DMS 273 (cell line): ENCODE results near the gene PLEKHN1.

Experiments used
- DNase-seq: peaks from one replicate; lab custom pipeline; 2025; ENCODE audit not compliant: unreplicated experiment; lab: John Stamatoyannopoulos, UW

PLEKHN1 gene

DNA sequence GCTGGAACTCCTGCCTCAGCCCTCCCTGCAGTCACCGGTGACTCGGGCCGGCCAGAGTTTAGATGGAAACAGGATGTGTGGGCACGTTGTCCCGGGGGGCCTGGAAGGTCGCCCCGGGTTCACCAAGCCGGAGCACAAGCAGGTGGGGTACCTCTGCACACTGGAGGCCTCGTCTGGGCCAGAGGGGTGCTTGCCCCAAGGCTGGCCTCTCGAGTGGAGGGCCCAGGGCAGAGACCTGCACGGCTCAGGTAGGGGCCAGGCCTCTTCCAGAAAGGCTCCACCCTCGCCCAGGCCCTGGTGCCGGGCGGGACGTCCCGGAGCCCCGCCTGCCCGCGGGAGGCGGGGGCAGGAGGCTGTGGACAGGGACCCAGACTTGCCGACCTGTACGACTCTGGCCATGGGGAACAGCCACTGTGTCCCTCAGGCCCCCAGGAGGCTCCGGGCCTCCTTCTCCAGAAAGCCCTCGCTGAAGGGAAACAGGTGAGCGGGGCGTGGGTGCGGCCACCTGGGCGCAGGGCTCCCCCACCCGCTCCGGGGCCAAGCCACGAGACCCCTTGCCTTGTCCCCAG is at the start of gene PLEKHN1:
Gene PLEKHN1 (plus strand): TSS at position 348 of the 569 bp plus-strand sequence. CDS start 50 bp downstream, at position 398.
- DNase-seq, result peak; percentile 52

DNA sequence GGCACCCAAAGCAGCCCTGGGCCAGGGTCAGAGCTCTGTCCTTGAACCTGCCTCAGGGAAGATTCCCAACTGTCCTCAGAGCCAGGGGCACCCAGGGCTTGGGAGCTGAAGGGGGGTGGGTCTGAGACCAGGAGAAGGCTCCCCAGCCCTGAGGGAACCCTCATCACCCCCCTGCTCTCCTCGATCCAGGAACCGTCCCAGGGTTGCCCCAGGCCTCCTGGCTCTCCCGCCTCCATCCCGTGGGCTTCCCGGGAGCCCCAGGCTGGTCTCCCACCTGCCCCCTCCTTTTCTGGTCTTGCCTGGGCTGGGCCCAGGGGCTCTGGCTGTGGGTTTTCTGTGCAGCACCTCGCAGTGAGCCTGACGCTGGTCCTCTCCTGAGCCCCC is 49.2 kb upstream of the PLEKHN1 start:
- DNase-seq, result peak; percentile 72

GRCh38 chr1:917466-918091 is 48.7 kb upstream of the PLEKHN1 start:
- DNase-seq, result no peak

DNA sequence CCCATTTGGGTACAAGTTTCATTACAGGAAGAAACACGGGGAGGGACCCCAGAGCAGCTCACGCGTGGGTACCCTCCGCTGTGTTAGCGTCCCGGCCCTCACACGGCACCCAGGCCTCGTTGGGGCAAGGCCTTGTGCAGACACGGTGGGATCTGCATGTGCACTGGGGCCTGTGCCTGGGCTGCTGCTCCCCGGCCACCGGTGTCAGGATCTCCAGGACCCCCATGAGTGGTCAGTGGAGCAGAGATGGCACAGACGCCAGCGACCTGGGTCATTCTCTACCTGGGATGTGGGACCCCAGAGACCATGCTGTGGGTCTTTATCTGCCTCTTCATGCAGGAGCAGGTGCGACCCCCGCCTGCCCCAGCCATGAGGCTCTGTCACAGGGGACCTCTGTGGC is 47.9 kb upstream of the PLEKHN1 start:
- DNase-seq, result no peak

- no peak for DNase-seq
Observed at GRCh38 chr1:918843-919242, 47.4 kb upstream of the PLEKHN1 start.

- DNase-seq, result no peak
Observed at GRCh38 chr1:919271-919872, 46.9 kb upstream of the PLEKHN1 start.

GRCh38 chr1:920010-920409 is 46.3 kb upstream of the PLEKHN1 start:
- no peak for DNase-seq

GRCh38 chr1:920521-920920 is 45.8 kb upstream of the PLEKHN1 start:
- no peak for DNase-seq

- DNase-seq, result peak; percentile 94
Observed at GRCh38 chr1:921011-921837, 45.1 kb upstream of the PLEKHN1 start.

DNA sequence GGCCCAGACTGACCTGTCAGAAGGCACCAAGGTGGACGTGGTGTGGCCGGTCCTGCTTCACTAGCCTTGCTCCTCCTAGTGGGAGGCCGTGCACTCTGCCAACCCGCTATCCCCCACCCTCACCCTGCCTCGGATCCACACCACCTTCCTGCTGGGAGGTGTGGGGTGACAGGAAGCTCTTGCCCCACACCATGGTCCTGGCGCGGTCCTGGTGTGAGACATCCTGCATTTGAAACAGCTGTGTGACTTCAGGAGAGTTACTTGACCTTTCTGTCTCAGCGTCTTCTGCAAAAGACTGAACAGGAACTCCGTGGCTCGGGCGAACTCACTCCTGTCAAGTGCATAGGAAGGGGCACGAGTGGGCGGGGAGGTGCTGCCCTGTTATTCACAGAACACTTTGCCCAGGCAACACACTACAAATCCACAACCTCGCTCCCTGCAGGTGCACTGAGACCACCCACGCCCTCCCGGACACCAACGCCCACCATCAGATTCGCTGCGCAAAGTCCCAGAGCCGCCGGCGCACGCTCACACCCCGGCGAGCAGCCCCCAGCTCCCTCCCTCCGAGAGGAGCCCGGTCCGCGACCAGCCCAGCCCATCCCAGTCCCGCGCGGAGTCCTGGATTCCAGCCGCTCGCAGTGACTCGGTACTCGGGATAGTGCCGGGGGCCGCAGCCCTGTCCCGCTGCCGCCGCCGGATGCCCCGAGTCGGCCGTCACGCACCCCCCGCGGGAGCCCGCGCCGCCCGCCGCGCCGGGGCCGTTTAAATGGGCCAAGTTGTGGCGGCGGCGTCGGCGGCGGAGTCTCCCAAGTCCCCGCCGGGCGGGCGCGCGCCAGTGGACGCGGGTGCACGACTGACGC is 42.9 kb upstream of the PLEKHN1 start, which contains the start of gene SAMD11:
Gene SAMD11 (plus strand): TSS at position 793 of the 860 bp plus-strand sequence. CDS start 509 bp downstream, outside the sequence.
- peak; percentile 96 for DNase-seq

GRCh38 chr1:923991-924655 is 42.2 kb upstream of the PLEKHN1 start:
- DNase-seq, result peak; percentile 74

DNA sequence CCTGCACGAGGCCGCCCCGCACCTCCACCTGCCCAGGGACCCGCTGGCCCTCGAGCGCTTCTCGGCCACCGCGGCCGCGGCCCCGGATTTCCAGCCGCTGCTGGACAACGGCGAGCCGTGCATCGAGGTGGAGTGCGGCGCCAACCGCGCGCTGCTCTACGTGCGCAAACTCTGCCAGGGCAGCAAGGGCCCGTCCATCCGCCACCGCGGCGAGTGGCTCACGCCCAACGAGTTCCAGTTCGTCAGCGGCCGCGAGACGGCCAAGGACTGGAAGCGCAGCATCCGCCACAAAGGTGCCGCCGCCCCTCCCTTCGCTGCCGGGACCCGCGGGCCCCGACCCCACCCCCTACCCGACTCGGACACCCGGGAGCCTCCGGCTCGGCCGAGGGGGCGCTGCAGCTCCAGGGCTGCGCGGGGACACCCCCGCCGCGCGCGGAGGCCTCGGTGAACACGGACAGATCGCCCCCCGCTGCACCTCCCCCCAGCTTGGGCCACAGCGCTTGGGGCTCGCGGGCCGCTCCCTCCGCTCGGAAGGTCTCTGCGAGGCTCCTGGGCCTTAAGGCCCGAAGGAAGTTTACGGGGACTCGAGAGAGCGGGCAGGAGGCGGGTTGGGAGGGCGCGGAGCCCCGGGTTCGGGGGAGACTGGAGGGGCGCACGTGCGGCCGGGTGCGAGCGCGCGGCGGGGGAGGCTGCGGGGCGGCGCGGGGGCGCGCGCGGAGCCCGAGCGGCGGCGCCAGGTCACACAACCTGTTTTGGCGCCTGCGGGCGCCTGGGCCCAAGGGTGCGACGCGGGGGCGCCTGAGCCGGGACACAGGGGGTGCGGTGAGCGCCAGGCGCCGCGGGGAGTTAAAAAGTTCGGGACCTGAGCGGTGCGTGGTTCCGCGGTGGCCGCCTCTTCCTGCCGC is 41.4 kb upstream of the PLEKHN1 start:
- peak; percentile 88 for DNase-seq

- DNase-seq, result peak; percentile 82
Observed at GRCh38 chr1:925561-926421, 40.5 kb upstream of the PLEKHN1 start.

DNA sequence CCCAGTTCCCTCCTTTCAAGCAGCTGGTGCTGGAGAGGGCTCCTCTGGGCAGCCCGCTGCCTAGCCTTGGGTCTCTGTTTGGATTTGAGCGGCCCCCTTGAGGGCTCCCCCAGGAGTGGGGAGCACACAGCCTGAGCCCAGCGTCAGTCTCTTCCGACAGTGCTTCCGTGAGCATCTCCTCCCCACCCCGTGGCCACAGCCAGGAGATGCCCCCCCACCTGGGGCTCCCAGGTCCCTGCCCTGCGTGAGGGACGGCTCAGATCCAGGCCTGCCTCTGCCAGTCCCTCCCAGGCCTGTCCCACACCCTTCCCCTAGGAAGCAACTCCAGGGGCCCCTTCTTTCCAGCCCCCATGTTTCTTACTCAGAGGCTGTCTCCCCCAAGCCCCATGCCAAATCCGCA is 39.0 kb upstream of the PLEKHN1 start:
- peak; percentile 60 for DNase-seq

- DNase-seq, result no peak
Observed at GRCh38 chr1:927748-928147, 38.5 kb upstream of the PLEKHN1 start.

- no peak for DNase-seq
Observed at GRCh38 chr1:928825-929661, 37.2 kb upstream of the PLEKHN1 start.
